ENCODE data around the gene ATP8B1.

The ATP8B1 gene

DNA sequence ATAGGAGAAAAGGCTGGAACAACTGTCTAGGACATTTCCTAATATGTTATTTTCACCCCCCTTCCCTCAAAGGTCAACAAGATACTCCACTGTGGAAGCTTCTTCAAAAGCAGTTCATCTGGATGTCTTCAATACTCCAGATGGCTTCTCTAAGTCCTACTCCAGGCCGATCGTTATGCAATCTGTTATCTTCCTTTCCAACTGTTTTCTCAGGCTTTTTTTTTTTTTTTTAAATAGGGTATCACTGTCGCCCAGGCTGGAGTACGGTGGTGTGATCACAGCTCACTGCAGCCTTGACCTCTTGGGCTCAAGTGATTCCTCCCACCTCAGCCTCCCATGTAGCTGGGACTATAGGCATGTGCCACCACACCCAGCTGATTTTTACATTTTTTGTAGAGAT lies 26.3 kb downstream of the ATP8B1 start:
- Histone ChIP-seq H3K36me3 (ENCODE audit: control insufficient read depth, insufficient read depth, low read length) (no peaks in the 10 kb centered on the region), H2AK5ac (ENCODE audit: low read length) (no peak overlapping the region), H3K4me2 (ENCODE audit: low read length) (no peak overlapping the region), H3K4me3 (ENCODE audit: low read length) (no peak overlapping the region), H3K4me1 (ENCODE audit: control insufficient read depth, low read depth, low read length) (peaks cover 9% of the 10 kb centered on the region), H3K4ac (ENCODE audit: low read depth, low read length) (no peak overlapping the region), H3K23ac (ENCODE audit: low read length) (no peak overlapping the region), H4K5ac (ENCODE audit: low read length) (no peak overlapping the region), H3K18ac (ENCODE audit: low read length) (no peak overlapping the region), H3K79me2 (ENCODE audit: control insufficient read depth, insufficient read depth, low read length) (no peaks in the 10 kb centered on the region), H2BK120ac (ENCODE audit: low read depth, low read length) (no peak overlapping the region), H3K9ac (ENCODE audit: low read length) (no peak overlapping the region), H3K79me1 (ENCODE audit: low read length) (no peaks in the 10 kb centered on the region), H2BK5ac (ENCODE audit: low read length) (no peak overlapping the region), H3K56ac (ENCODE audit: low read length) (no peak overlapping the region), H3K27ac (ENCODE audit: low read depth, low read length) (no peak overlapping the region), H3K27me3 (ENCODE audit: insufficient read depth, low read length, poor library complexity) (no peaks in the 10 kb centered on the region), H2BK15ac (replicated peaks; ENCODE audit: low read depth) (no peak overlapping the region), H4K8ac (ENCODE audit: low read depth, low read length) (no peak overlapping the region)
- WGBS (ENCODE audit: extremely low coverage, insufficient coverage, low lambda C conversion rate) = no CpG with 5 or more reads among the region's 4 CpGs
- peak; percentile 54 for DNase-seq

DNA sequence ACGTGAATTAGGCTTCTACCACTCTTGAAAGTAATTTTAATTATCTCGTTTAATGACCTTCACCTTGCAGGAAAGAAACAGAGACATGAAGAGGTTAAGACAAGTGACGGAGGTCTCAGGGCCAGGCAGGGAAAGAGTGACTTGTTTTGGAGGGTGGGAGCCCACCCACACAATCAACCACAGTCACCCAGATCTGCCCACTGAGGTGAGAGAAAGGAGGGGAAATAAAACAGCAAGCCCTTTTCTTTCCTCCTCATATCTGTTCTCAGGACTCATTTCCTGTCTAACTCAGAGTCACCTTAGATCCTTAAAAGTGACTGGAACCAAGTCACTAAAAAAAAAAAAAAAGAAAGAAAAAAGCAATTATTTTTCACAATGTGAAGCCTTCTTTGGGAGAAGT lies 26.8 kb downstream of the ATP8B1 start:
- no peak overlapping the region for H3K56ac ChIP-seq (ENCODE audit: low read length)
- H3K4me1 ChIP-seq (ENCODE audit: control insufficient read depth, low read depth, low read length) = peaks cover 12% of the 10 kb centered on the region
- H3K27me3 ChIP-seq (ENCODE audit: insufficient read depth, low read length, poor library complexity) = no peaks in the 10 kb centered on the region
- no peaks in the 10 kb centered on the region for H3K79me1 ChIP-seq (ENCODE audit: low read length)
- no CpG with 5 or more reads among the region's 3 CpGs for WGBS (ENCODE audit: extremely low coverage, insufficient coverage, low lambda C conversion rate)
- no peak overlapping the region for H2AK5ac ChIP-seq (ENCODE audit: low read length)
- H3K9ac ChIP-seq (ENCODE audit: low read length) = no peak overlapping the region
- DNase-seq = no peak
- no peak overlapping the region for H3K27ac ChIP-seq (ENCODE audit: low read depth, low read length)
- H2BK5ac ChIP-seq (ENCODE audit: low read length) = no peak overlapping the region
- no peak overlapping the region for H3K23ac ChIP-seq (ENCODE audit: low read length)
- H2BK15ac ChIP-seq (replicated peaks; ENCODE audit: low read depth) = no peak overlapping the region
- H3K4me3 ChIP-seq (ENCODE audit: low read length) = no peak overlapping the region
- H2BK120ac ChIP-seq (ENCODE audit: low read depth, low read length) = no peak overlapping the region
- H3K36me3 ChIP-seq (ENCODE audit: control insufficient read depth, insufficient read depth, low read length) = no peaks in the 10 kb centered on the region
- H3K79me2 ChIP-seq (ENCODE audit: control insufficient read depth, insufficient read depth, low read length) = no peaks in the 10 kb centered on the region
- no peak overlapping the region for H4K8ac ChIP-seq (ENCODE audit: low read depth, low read length)
- no peak overlapping the region for H4K5ac ChIP-seq (ENCODE audit: low read length)
- H3K18ac ChIP-seq (ENCODE audit: low read length) = no peak overlapping the region
- no peak overlapping the region for H3K4me2 ChIP-seq (ENCODE audit: low read length)
- H3K4ac ChIP-seq (ENCODE audit: low read depth, low read length) = no peak overlapping the region

DNA sequence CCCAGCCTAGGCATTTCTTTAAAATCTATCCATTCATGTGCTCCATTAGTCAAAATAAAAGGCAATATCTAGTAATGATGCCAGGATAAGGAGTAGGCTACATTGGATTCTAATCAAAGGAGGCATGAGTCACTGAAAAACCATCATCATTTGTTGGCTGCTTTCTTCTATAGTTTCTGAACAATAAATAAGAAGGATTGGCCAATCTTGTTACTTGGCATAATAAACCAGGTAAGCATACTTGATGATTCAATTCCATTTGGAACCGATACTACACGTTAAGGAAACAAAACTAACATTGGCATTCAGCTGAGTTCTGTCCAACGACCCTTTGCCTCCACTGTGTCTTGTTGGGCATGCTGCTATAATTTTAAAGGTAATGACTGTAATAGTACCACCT lies 27.2 kb downstream of the ATP8B1 start:
- H3K27ac ChIP-seq (ENCODE audit: low read depth, low read length) = no peak overlapping the region
- no peaks in the 10 kb centered on the region for H3K36me3 ChIP-seq (ENCODE audit: control insufficient read depth, insufficient read depth, low read length)
- H2BK15ac ChIP-seq (replicated peaks; ENCODE audit: low read depth) = no peak overlapping the region
- H3K27me3 ChIP-seq (ENCODE audit: insufficient read depth, low read length, poor library complexity) = no peaks in the 10 kb centered on the region
- H3K79me2 ChIP-seq (ENCODE audit: control insufficient read depth, insufficient read depth, low read length) = no peaks in the 10 kb centered on the region
- no peaks in the 10 kb centered on the region for H3K79me1 ChIP-seq (ENCODE audit: low read length)
- no peak overlapping the region for H3K18ac ChIP-seq (ENCODE audit: low read length)
- no peak overlapping the region for H3K4me2 ChIP-seq (ENCODE audit: low read length)
- H2BK5ac ChIP-seq (ENCODE audit: low read length) = no peak overlapping the region
- H4K5ac ChIP-seq (ENCODE audit: low read length) = no peak overlapping the region
- H3K23ac ChIP-seq (ENCODE audit: low read length) = no peak overlapping the region
- peaks cover 11% of the 10 kb centered on the region for H3K4me1 ChIP-seq (ENCODE audit: control insufficient read depth, low read depth, low read length)
- no peak overlapping the region for H2BK120ac ChIP-seq (ENCODE audit: low read depth, low read length)
- no peak overlapping the region for H3K56ac ChIP-seq (ENCODE audit: low read length)
- H4K8ac ChIP-seq (ENCODE audit: low read depth, low read length) = no peak overlapping the region
- H3K4me3 ChIP-seq (ENCODE audit: low read length) = no peak overlapping the region
- DNase-seq = no peak
- H3K9ac ChIP-seq (ENCODE audit: low read length) = no peak overlapping the region
- WGBS (ENCODE audit: extremely low coverage, insufficient coverage, low lambda C conversion rate) = no CpG with 5 or more reads among the region's 3 CpGs
- H2AK5ac ChIP-seq (ENCODE audit: low read length) = no peak overlapping the region
- no peak overlapping the region for H3K4ac ChIP-seq (ENCODE audit: low read depth, low read length)

GRCh38 chr18:57772387-57772799 lies 30.7 kb downstream of the ATP8B1 start:
- Histone ChIP-seq H3K4me1 (ENCODE audit: control insufficient read depth, low read depth, low read length) (peaks cover 4% of the 10 kb centered on the region), H4K8ac (ENCODE audit: low read depth, low read length) (no peak overlapping the region), H4K5ac (ENCODE audit: low read length) (no peak overlapping the region), H2BK120ac (ENCODE audit: low read depth, low read length) (no peak overlapping the region), H3K4ac (ENCODE audit: low read depth, low read length) (no peak overlapping the region), H3K27me3 (ENCODE audit: insufficient read depth, low read length, poor library complexity) (no peaks in the 10 kb centered on the region), H3K9ac (ENCODE audit: low read length) (no peak overlapping the region), H2BK5ac (ENCODE audit: low read length) (no peak overlapping the region), H3K27ac (ENCODE audit: low read depth, low read length) (no peak overlapping the region), H3K36me3 (ENCODE audit: control insufficient read depth, insufficient read depth, low read length) (no peaks in the 10 kb centered on the region), H3K79me2 (ENCODE audit: control insufficient read depth, insufficient read depth, low read length) (no peaks in the 10 kb centered on the region), H3K23ac (ENCODE audit: low read length) (no peak overlapping the region), H3K4me3 (ENCODE audit: low read length) (no peak overlapping the region), H3K4me2 (ENCODE audit: low read length) (no peak overlapping the region), H3K56ac (ENCODE audit: low read length) (no peak overlapping the region), H3K18ac (ENCODE audit: low read length) (no peak overlapping the region), H2BK15ac (replicated peaks; ENCODE audit: low read depth) (no peak overlapping the region), H3K79me1 (ENCODE audit: low read length) (no peaks in the 10 kb centered on the region), H2AK5ac (ENCODE audit: low read length) (no peak overlapping the region)
- WGBS (ENCODE audit: extremely low coverage, insufficient coverage, low lambda C conversion rate) = no CpG with 5 or more reads among the region's 9 CpGs
- no peak for DNase-seq

- Histone ChIP-seq H2AK5ac (ENCODE audit: low read length) (no peak overlapping the region), H2BK15ac (replicated peaks; ENCODE audit: low read depth) (no peak overlapping the region), H4K5ac (ENCODE audit: low read length) (no peak overlapping the region), H3K23ac (ENCODE audit: low read length) (no peak overlapping the region), H2BK120ac (ENCODE audit: low read depth, low read length) (no peak overlapping the region), H3K79me2 (ENCODE audit: control insufficient read depth, insufficient read depth, low read length) (no peaks in the 10 kb centered on the region), H3K4me3 (ENCODE audit: low read length) (no peak overlapping the region), H3K18ac (ENCODE audit: low read length) (no peak overlapping the region), H2BK5ac (ENCODE audit: low read length) (no peak overlapping the region), H3K4me1 (ENCODE audit: control insufficient read depth, low read depth, low read length) (peaks cover 4% of the 10 kb centered on the region), H3K27me3 (ENCODE audit: insufficient read depth, low read length, poor library complexity) (no peaks in the 10 kb centered on the region), H4K8ac (ENCODE audit: low read depth, low read length) (no peak overlapping the region), H3K56ac (ENCODE audit: low read length) (no peak overlapping the region), H3K9ac (ENCODE audit: low read length) (no peak overlapping the region), H3K36me3 (ENCODE audit: control insufficient read depth, insufficient read depth, low read length) (no peaks in the 10 kb centered on the region), H3K27ac (ENCODE audit: low read depth, low read length) (no peak overlapping the region), H3K79me1 (ENCODE audit: low read length) (no peaks in the 10 kb centered on the region), H3K4me2 (ENCODE audit: low read length) (no peak overlapping the region), H3K4ac (ENCODE audit: low read depth, low read length) (no peak overlapping the region)
- WGBS (ENCODE audit: extremely low coverage, insufficient coverage, low lambda C conversion rate) = 100% methylated on average over 3 of the region's 3 CpGs
- no peak for DNase-seq
Observed at GRCh38 chr18:57771626-57772025, 31.5 kb downstream of the ATP8B1 start.

GRCh38 chr18:57771193-57771592 lies 31.9 kb downstream of the ATP8B1 start:
- WGBS (ENCODE audit: extremely low coverage, insufficient coverage, low lambda C conversion rate) = no CpG with 5 or more reads among the region's 3 CpGs
- H4K5ac ChIP-seq (ENCODE audit: low read length) = no peak overlapping the region
- H3K27me3 ChIP-seq (ENCODE audit: insufficient read depth, low read length, poor library complexity) = no peaks in the 10 kb centered on the region
- H3K4me2 ChIP-seq (ENCODE audit: low read length) = no peak overlapping the region
- H3K9ac ChIP-seq (ENCODE audit: low read length) = no peak overlapping the region
- no peaks in the 10 kb centered on the region for H3K79me1 ChIP-seq (ENCODE audit: low read length)
- H4K8ac ChIP-seq (ENCODE audit: low read depth, low read length) = no peak overlapping the region
- H2BK120ac ChIP-seq (ENCODE audit: low read depth, low read length) = no peak overlapping the region
- no peak overlapping the region for H3K4ac ChIP-seq (ENCODE audit: low read depth, low read length)
- H3K79me2 ChIP-seq (ENCODE audit: control insufficient read depth, insufficient read depth, low read length) = no peaks in the 10 kb centered on the region
- no peak overlapping the region for H3K4me3 ChIP-seq (ENCODE audit: low read length)
- H3K56ac ChIP-seq (ENCODE audit: low read length) = no peak overlapping the region
- H2BK15ac ChIP-seq (replicated peaks; ENCODE audit: low read depth) = no peak overlapping the region
- H2BK5ac ChIP-seq (ENCODE audit: low read length) = no peak overlapping the region
- H3K27ac ChIP-seq (ENCODE audit: low read depth, low read length) = no peak overlapping the region
- no peaks in the 10 kb centered on the region for H3K36me3 ChIP-seq (ENCODE audit: control insufficient read depth, insufficient read depth, low read length)
- peaks cover 4% of the 10 kb centered on the region for H3K4me1 ChIP-seq (ENCODE audit: control insufficient read depth, low read depth, low read length)
- H2AK5ac ChIP-seq (ENCODE audit: low read length) = no peak overlapping the region
- no peak for DNase-seq
- H3K23ac ChIP-seq (ENCODE audit: low read length) = no peak overlapping the region
- no peak overlapping the region for H3K18ac ChIP-seq (ENCODE audit: low read length)
